Measurements from ENCODE around the gene BCAS3. TPM values are rescaled to one million over a fixed set of nuclear protein-coding genes. Genes with fewer than 3 reads are reported as not detected.
"Not testable (repeated sequence)": the region's sequence is repeated elsewhere in the genome, so short reads cannot be mapped to it uniquely, and the experiment has no call there.

Gene BCAS3
- total RNA-seq, 1 experiment from 2014 or later, result 14.4 TPM

- no peaks in the 10 kb centered on the region for H3K36me3 ChIP-seq (ENCODE audit: insufficient read depth, low read length, poor library complexity, severe bottlenecking)
- no peaks in the 10 kb centered on the region for H3K9me3 ChIP-seq (ENCODE audit: low read depth, low read length, poor library complexity, severe bottlenecking)
- CTCF ChIA-PET, result interaction anchor here (0.7 kb wide), 1 partner anchor 1327 kb away, joined by 3 read pairs; no protein-coding TSS in a partner anchor
- BruUV-seq (replicated peaks), result no TSS peak
- POLR2A ChIA-PET (ENCODE audit: low non-redundant PET), result interaction anchor here (0.7 kb wide), 1 partner anchor 306 kb away, joined by 3 read pairs; no protein-coding TSS in a partner anchor
- DNase-seq (ENCODE audit: low spot score), result no peak
- intact Hi-C loops (cut with micrococcal nuclease; ENCODE audit: unreplicated experiment), result no loop called here
- TF ChIP-seq, protein P1, sequence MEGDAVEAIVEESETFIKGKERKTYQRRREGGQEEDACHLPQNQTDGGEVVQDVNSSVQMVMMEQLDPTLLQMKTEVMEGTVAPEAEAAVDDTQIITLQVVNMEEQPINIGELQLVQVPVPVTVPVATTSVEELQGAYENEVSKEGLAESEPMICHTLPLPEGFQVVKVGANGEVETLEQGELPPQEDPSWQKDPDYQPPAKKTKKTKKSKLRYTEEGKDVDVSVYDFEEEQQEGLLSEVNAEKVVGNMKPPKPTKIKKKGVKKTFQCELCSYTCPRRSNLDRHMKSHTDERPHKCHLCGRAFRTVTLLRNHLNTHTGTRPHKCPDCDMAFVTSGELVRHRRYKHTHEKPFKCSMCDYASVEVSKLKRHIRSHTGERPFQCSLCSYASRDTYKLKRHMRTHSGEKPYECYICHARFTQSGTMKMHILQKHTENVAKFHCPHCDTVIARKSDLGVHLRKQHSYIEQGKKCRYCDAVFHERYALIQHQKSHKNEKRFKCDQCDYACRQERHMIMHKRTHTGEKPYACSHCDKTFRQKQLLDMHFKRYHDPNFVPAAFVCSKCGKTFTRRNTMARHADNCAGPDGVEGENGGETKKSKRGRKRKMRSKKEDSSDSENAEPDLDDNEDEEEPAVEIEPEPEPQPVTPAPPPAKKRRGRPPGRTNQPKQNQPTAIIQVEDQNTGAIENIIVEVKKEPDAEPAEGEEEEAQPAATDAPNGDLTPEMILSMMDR (conservative IDR thresholded peaks at IDR 0.05; ENCODE audit: low read depth, low read length), result no peak
- no peak for TF ChIP-seq EZH2 (IDR thresholded peaks at IDR 0.05; ENCODE audit: borderline replicate concordance, low read depth, low read length, poor library complexity, severe bottlenecking)
- H3K4me1 ChIP-seq (ENCODE audit: insufficient read depth, low read length, poor library complexity, severe bottlenecking), result no peaks in the 10 kb centered on the region
- no peaks in the 10 kb centered on the region for H3K27me3 ChIP-seq (replicated peaks; ENCODE audit: insufficient read depth, low read depth, low read length, poor library complexity)
- no peak overlapping the region for H3K27ac ChIP-seq (ENCODE audit: low read depth, low read length, poor library complexity, severe bottlenecking)
- no peak overlapping the region for H3K4me3 ChIP-seq (ENCODE audit: low read depth, low read length, poor library complexity, severe bottlenecking)
These were observed 349.2 kb downstream of the BCAS3 start for GRCh38 chr17:61026818-61027217.

GRCh38 chr17:61029181-61029580, 351.5 kb downstream of the BCAS3 start:
- BruUV-seq (replicated peaks), result no TSS peak
- no peak for TF ChIP-seq EZH2 (IDR thresholded peaks at IDR 0.05; ENCODE audit: borderline replicate concordance, low read depth, low read length, poor library complexity, severe bottlenecking)
- TF ChIP-seq, protein P1 (conservative IDR thresholded peaks at IDR 0.05; ENCODE audit: low read depth, low read length), result no peak
- Histone ChIP-seq H3K9me3 (ENCODE audit: low read depth, low read length, poor library complexity, severe bottlenecking) (no peaks in the 10 kb centered on the region), H3K4me1 (ENCODE audit: insufficient read depth, low read length, poor library complexity, severe bottlenecking) (no peaks in the 10 kb centered on the region), H3K27me3 (replicated peaks; ENCODE audit: insufficient read depth, low read depth, low read length, poor library complexity) (no peaks in the 10 kb centered on the region), H3K36me3 (ENCODE audit: insufficient read depth, low read length, poor library complexity, severe bottlenecking) (no peaks in the 10 kb centered on the region), H3K4me3 (ENCODE audit: low read depth, low read length, poor library complexity, severe bottlenecking) (no peak overlapping the region), H3K27ac (ENCODE audit: low read depth, low read length, poor library complexity, severe bottlenecking) (no peak overlapping the region)
- ChIA-PET POLR2A (ENCODE audit: low non-redundant PET) (no interaction called here), CTCF (no interaction called here)
- intact Hi-C loops (cut with micrococcal nuclease; ENCODE audit: unreplicated experiment), result no loop called here
- DNase-seq (ENCODE audit: low spot score), result no peak

- POLR2A ChIA-PET (ENCODE audit: low non-redundant PET), result interaction anchor here (0.6 kb wide), 1 partner anchor 307 kb away, joined by 3 read pairs; no protein-coding TSS in a partner anchor
- intact Hi-C loops (cut with micrococcal nuclease; ENCODE audit: unreplicated experiment), result no loop called here
- H3K27me3 ChIP-seq (replicated peaks; ENCODE audit: insufficient read depth, low read depth, low read length, poor library complexity), result no peaks in the 10 kb centered on the region
- no peaks in the 10 kb centered on the region for H3K36me3 ChIP-seq (ENCODE audit: insufficient read depth, low read length, poor library complexity, severe bottlenecking)
- no peak for TF ChIP-seq EZH2 (IDR thresholded peaks at IDR 0.05; ENCODE audit: borderline replicate concordance, low read depth, low read length, poor library complexity, severe bottlenecking)
- TF ChIP-seq, protein P1 (conservative IDR thresholded peaks at IDR 0.05; ENCODE audit: low read depth, low read length), result no peak
- no peak overlapping the region for H3K27ac ChIP-seq (ENCODE audit: low read depth, low read length, poor library complexity, severe bottlenecking)
- no peaks in the 10 kb centered on the region for H3K4me1 ChIP-seq (ENCODE audit: insufficient read depth, low read length, poor library complexity, severe bottlenecking)
- no peaks in the 10 kb centered on the region for H3K9me3 ChIP-seq (ENCODE audit: low read depth, low read length, poor library complexity, severe bottlenecking)
- CTCF ChIA-PET, result no interaction called here
- no TSS peak for BruUV-seq (replicated peaks)
- DNase-seq (ENCODE audit: low spot score), result no peak
- no peak overlapping the region for H3K4me3 ChIP-seq (ENCODE audit: low read depth, low read length, poor library complexity, severe bottlenecking)
These were observed 363.0 kb downstream of the BCAS3 start for GRCh38 chr17:61040666-61041065.

DNA sequence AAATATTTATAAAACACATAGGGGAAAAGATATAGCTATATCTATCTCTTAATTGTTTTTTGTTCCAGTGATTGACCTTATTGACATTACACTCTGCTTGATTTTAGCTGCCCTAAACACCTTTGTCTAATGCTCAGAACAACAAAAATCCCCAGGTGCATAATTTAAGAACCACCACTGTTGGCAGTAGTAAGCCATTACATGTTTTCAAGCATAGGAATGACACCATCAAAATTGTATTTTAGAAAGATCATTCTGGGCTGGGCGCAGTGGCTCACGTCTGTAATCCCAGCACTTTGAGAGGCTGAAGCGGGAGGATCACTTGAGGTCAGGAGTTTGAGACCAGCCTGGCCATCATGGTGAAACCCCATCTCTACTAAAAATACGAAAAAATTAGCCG, 364.7 kb downstream of the BCAS3 start:
- CTCF ChIA-PET; H3K27ac ChIP-seq (ENCODE audit: low read depth, low read length, poor library complexity, severe bottlenecking); H3K4me3 ChIP-seq (ENCODE audit: low read depth, low read length, poor library complexity, severe bottlenecking); POLR2A ChIA-PET (ENCODE audit: low non-redundant PET); BruUV-seq (replicated peaks); H3K27me3 ChIP-seq (replicated peaks; ENCODE audit: insufficient read depth, low read depth, low read length, poor library complexity); intact Hi-C loops (cut with micrococcal nuclease; ENCODE audit: unreplicated experiment); H3K9me3 ChIP-seq (ENCODE audit: low read depth, low read length, poor library complexity, severe bottlenecking); H3K36me3 ChIP-seq (ENCODE audit: insufficient read depth, low read length, poor library complexity, severe bottlenecking); H3K4me1 ChIP-seq (ENCODE audit: insufficient read depth, low read length, poor library complexity, severe bottlenecking); DNase-seq (ENCODE audit: low spot score): not testable (repeated sequence)

Measured in A673 (cell line).